GM21526 (cell line): Measurements from ENCODE around the gene PANK1.

Source experiments
- ATAC-seq: cut with Tn5 transposase; IDR thresholded peaks from one replicate; pipeline ENCODE4 v1.9.1; 2021; ENCODE audit warnings: moderate library complexity; ENCODE audit not compliant: unreplicated experiment, low FRiP score

PANK1 gene

GRCh38 chr10:89540420-89540949, 104.6 kb downstream of the PANK1 start:
- ATAC-seq: no peak

GRCh38 chr10:89537364-89537763, 107.7 kb downstream of the PANK1 start:
- no peak for ATAC-seq

- no peak for ATAC-seq
Observed at GRCh38 chr10:89536013-89536354, 109.1 kb downstream of the PANK1 start.

- ATAC-seq: no peak
Observed at GRCh38 chr10:89535171-89536012, 109.7 kb downstream of the PANK1 start, which contains the start of gene SLC16A12. Gene SLC16A12, minus strand, starts transcription at chr10:89535594. Its CDS starts 73,016 bp downstream, at chr10:89462578.

GRCh38 chr10:89534826-89535166, 110.2 kb downstream of the PANK1 start:
- ATAC-seq: no peak
